NCI-H2107 (cell line): Measurements from ENCODE around the gene ARG2.
A peak's percentile ranks its signal among the peaks of the same experiment; 100 is the strongest.

ENCODE experiments used
- DNase-seq: peaks from one replicate; lab custom pipeline; 2025; lab: John Stamatoyannopoulos, UW

Gene ARG2

GRCh38 chr14:67619446-67620216 is at the start of gene ARG2:
Gene ARG2, plus strand, starts transcription at chr14:67619920. Its CDS starts 58 bp downstream, at chr14:67619978.
- DNase-seq = peak; percentile 99

DNA sequence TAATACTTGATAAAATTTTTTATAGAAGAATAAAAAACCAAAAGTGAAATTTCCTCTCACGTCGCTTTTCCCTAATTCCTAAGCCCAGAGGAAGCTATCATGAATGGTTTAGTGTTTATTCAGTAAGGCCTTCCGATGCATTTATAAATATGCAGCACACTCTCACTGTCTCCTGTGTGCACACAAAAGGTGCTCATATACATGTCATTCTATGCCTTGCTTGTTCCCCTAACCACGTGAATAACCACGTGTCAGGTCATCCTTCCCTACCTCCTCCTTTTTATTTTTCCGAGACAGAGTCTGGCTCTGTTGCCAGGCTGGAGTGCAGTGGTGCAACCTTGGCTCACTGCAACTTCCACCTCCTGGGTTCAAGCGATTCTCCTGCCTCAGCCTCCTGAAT is 49.3 kb upstream of the ARG2 start:
- no peak for DNase-seq

DNA sequence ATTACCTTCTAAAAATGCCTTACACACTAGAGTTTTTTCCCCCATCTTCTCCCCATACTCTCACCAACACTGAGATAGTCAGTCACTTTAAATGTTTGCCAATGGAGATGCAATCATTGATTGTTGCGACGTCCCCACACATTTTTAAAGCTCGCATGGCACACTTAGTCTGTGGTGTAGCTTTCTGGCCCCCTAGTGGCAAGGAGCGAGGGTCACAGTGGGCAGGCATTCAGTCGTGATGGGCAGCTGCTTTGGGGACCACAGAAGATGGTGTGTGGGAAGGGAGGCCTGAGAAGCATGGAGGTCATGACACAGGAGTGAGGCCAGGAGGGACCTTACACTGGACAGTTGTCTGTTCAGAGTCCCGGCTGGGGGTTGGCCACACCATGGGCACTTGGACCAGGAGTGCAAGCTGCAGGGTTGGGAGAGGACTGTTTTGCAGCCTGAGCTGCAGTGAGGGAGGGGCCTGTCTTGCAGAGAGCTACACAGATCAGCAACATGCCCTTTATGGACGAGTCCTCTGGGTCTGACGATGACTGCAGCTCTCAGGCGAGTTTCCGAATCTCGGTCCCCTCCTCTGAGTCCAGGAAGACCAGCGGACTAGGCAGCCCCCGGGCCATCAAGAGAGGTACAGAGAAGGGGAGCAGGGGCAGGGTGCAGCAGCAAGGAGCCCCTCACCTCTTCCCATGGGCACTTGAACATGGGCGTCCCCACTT is 48.3 kb upstream of the ARG2 start:
- peak; percentile 73 for DNase-seq

- DNase-seq = no peak
Measured at GRCh38 chr14:67571991-67572323, 47.8 kb upstream of the ARG2 start.

DNA sequence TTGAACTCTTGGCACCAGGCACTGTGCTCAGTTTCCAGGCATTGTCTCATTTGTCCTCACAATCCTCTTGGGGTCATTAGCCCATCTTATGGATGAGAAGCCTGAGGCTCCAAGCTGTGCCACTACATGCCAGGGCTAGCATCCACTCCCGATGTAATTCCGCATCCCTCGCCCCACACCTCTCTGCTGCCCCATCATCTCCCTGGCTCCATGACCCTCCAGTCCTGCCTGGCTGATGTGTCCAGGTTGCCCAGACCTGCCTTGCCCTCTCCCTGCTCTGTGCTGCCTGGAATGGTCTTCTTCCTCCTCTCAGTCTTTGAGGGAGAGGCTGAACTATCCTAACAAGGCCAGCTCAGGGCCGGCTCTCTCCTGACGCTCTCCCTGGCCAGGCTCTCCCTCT is 47.1 kb upstream of the ARG2 start:
- DNase-seq = no peak

GRCh38 chr14:67573228-67574010 is 46.3 kb upstream of the ARG2 start:
- DNase-seq = peak; percentile 74

DNA sequence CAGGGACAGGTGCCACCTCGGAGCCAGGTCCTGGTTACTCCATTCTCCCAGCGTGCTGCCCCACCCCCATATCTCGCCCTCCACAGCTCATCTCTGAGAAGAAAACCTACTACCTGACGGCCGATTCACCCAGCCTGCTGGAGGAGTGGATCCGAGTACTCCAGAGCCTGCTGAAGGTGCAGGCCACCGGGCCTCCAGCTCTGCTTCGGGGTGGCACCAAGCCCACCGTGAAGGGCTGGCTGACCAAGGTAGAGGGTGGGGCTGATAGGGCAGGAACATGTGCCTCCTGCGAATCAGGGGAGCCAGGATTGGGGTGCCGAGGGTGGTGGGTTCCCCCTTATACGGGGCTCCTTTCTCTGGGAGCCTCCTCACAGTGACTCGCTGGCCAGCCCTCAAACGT is 45.6 kb upstream of the ARG2 start:
- DNase-seq = no peak

DNA sequence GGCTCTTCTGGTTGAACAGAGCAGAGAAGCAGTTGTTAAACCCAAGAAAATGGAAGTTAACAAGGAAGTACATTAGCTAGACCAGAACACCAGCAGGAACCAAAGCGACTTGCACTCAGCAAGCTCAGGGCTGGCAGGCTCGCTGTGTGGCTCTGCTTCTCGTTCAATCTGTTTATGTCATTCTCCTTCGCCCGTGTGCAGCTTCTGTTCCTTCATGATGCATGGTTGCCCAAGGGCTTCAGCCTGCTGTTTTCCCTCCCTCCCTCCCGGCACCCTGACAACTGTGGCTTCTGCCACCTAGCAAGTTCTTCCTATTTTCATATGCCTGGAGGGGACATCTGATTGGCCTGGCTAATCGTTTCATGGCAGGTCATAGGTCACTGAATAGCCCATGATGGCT is 44.9 kb upstream of the ARG2 start:
- no peak for DNase-seq

- no peak for DNase-seq
Measured at GRCh38 chr14:67575684-67576083, 44.0 kb upstream of the ARG2 start.

DNA sequence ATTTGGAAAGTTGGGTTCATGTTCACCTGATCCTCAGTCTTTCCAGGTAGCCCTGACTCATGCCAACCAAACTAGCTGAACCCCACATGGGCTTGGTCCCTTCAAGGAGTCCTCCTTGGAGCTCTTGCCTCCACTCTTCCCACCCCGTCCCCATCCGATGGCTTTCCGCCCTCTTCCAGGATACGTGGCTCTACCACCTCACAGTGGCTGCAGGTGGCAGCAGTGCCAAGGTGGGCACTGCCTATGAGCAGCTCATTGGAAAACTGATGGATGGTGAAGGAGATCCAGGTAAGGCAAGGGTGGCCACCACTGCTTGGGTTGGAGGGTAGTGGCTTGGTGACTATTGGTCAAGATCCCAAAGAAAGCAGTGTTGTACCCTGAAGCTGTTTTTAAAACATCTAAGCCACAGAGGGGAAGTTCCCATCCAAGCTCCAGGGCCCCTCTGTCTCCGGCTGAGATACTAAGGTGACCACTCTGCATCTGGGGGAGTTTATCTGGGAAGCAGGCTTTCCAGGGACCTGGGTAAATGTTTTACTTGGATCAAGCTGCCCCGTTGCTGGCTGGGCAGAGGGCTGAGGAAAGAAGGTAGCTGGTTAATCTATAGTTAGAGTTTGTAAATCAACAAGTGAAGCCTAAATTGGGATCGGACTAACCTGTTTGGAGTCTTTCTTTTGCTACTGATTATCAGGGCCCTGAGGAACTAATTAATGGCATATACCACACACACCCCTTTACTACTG is 43.3 kb upstream of the ARG2 start:
- no peak for DNase-seq

DNA sequence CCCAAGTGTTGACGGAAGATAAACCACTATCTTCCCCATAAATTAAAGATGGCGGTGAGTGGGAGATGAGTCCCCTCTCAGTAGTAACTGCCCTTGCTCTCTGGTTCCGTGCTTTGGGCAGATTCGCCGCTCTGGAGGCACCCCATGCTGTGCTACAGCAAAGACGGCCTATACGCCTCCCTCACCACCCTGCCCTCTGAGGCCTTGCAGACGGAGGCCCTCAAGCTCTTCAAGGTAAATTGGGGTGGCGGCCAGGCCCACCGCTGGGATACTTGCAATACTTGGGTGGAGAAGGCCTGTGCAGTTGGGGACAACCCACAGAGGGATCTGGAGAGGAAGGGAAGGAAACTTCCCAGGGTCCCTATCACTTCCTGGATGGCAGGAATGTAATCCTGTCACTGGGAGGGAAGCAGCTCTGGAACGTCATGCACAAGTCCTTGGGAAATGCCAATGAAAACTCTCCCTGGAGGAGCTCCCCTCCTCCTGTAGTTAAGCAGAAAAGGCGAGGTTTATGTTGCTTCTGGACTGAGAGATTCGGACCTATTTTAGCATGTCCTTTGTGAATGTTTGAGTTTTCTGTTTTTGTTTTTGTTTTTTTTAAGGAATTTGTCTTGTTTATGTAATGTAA is 42.4 kb upstream of the ARG2 start:
- DNase-seq = no peak

- no peak for DNase-seq
Measured at GRCh38 chr14:67577909-67578749, 41.6 kb upstream of the ARG2 start.

DNA sequence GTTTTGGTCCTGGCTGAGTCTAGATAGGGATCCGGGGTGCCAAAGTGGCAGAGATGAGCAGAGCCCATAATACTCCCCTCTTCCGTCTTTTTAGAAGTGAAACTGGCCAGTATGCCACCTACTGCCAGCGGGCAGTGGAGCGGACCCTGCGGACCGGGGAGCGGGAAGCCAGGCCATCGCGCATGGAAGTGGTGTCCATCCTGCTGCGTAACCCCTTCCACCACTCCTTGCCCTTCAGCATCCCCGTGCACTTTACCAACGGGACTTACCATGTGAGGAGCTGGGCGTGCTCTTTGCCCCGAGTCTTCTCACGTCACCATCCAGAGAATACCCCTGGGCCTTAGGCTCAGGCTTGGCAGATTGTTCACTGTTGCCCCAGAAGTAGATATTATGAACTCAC is 40.7 kb upstream of the ARG2 start:
- DNase-seq = no peak

- DNase-seq = no peak
Measured at GRCh38 chr14:67579636-67580035, 40.1 kb upstream of the ARG2 start.

- DNase-seq = no peak
Measured at GRCh38 chr14:67580336-67581171, 39.2 kb upstream of the ARG2 start.

- DNase-seq = no peak
Measured at GRCh38 chr14:67581643-67582042, 38.1 kb upstream of the ARG2 start.

GRCh38 chr14:67582061-67582460 is 37.7 kb upstream of the ARG2 start:
- DNase-seq = no peak

DNA sequence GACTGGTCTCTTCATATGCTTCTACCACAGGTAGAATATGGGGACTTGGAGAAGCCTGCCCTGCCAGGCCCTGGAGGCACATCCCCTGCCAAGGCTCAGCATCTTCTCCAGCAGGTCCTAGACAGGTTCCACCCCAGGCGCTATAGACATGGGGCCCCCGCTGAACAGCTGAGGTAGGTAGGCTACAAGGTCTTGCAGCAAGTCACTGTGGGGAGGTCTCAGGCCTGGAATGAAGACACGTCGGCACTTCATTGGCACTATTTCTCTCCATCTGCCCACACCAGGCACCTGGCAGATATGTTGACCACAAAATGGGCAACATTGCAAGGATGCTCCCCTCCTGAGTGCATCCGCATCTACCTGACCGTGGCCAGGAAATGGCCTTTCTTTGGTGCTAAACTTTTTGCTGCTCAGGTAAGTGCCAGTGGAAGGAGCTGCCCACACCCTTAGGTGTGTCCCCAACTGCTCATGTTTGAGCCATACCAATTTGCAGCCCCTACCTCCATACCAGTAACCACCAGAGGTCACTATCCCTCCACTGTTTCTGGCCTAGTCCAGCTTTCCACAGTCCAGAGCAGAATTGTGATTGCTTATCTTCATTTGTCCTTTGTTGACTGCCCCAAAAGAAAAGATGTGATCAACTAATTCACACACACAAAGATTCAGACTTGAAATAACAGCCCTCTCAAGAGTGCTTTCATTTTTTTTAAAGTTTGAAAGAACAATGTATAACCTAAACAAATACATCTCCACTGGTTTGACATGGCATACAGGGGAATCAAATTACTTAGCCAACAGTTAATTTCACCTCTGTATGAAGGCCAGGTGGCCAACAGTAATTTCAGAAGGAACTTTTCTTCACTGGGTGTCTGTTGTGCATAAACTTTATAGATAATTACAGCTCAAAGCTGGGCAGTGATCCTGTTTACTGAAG is 35.7 kb upstream of the ARG2 start:
- DNase-seq = no peak

DNA sequence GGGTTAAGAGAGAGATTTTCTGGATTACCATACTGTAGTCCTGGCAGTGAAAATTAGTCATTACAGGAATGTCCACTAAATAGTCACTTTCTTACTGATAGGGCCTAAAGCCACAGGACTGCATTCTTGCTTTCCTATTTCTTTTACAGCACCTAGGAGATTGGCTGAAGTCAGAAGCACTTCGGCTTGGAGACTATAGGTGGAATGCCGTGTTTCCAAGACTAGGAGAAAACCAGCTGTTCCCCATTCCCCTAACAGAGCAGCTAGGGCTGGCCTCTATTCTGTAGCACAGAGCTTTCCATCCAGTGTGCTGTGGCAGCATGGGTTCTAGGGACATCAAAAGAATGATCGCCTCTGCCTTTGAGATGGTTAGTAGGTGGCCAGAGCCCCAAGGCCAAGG is 34.7 kb upstream of the ARG2 start:
- DNase-seq = no peak
